Left ventricle myocardium inferior (tissue), 1 donor: ENCODE data around the gene CYBA. TPM values are rescaled to one million over a fixed set of nuclear protein-coding genes. Genes with fewer than 3 reads are reported as not detected.
A peak's percentile ranks its signal among the peaks of the same experiment; 100 is the strongest.
"Not testable (repeated sequence)": the region's sequence is repeated elsewhere in the genome, so short reads cannot be mapped to it uniquely, and the experiment has no call there.

Experiments
- DNase-seq: peaks from one replicate; pipeline ENCODE4 v3.0.0-alpha.2; 2020
- H3K27ac ChIP-seq: fragments of 200-600 bp; replicated peaks from 2 replicates; pipeline ENCODE4 v1.8.0; 2021
- H3K27me3 ChIP-seq: fragments of 200-600 bp; 2 replicates; pipeline ENCODE4 v1.8.0; 2021; ENCODE audit warnings: low read depth
- H3K36me3 ChIP-seq: fragments of 200-600 bp; 2 replicates; pipeline ENCODE4 v1.8.0; 2021
- H3K4me1 ChIP-seq: fragments of 200-600 bp; 2 replicates; pipeline ENCODE4 v1.8.0; 2021
- H3K4me3 ChIP-seq: fragments of 200-600 bp; 2 replicates; pipeline ENCODE4 v1.8.0; 2021; ENCODE audit warnings: mild to moderate bottlenecking, moderate library complexity
- H3K9me3 ChIP-seq: fragments of 200-600 bp; replicated peaks from 2 replicates; pipeline ENCODE4 v1.8.0; 2021
- intact Hi-C: fragments of 100-400 bp; cut with micrococcal nuclease; formaldehyde crosslinking; loops from one replicate; pipeline ENCODE4 v1.11.0; 2022
- total RNA-seq: library from RNA; stranded (reverse); fragmentation: NEBNext Ultra II Directional; extraction: Animal tissue kit (Norgen Biotek cat#: 25700); gene quantifications from one replicate; pipeline ENCODE4 v1.2.1, GENCODE V29; 2021
- TF ChIP-seq, protein P1 (sequence below): fragments of 200-600 bp; IDR thresholded peaks from 2 replicates; pipeline ENCODE4 v1.8.0; 2021; ENCODE audit warnings: antibody characterized with exemption, mild to moderate bottlenecking, borderline replicate concordance
- donor health status: DM: no; HTN: yes; CAD: no; lungs with severe emphysema.

Gene CYBA
- total RNA-seq, 1 donor from 2014 or later = 42.6 TPM

DNA sequence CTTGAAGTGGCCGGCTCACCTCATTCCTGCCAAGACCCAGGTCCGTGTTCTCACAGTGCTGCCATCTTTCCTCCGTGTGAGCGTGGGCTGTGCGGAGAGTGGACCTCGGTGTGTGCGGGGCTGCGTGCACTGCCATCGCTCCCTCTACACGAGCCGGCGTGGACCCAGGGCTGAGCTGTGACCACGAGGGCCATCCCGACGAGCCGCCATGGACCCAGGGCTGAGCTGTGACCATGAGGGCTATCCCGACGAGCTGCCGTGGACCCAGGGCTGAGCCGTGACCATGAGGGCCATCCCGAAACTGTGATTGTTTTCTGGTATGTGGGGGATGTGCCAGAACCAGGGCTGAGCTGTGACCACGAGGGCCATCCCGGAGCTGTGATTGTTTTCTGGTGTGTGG is 21.0 kb upstream of the CYBA start:
- H3K4me1 ChIP-seq = peaks cover 50% of the 10 kb centered on the region
- H3K27ac ChIP-seq = peak overlapping the region; percentile 87
- intact Hi-C loops = no loop called here
- TF ChIP-seq, protein P1, sequence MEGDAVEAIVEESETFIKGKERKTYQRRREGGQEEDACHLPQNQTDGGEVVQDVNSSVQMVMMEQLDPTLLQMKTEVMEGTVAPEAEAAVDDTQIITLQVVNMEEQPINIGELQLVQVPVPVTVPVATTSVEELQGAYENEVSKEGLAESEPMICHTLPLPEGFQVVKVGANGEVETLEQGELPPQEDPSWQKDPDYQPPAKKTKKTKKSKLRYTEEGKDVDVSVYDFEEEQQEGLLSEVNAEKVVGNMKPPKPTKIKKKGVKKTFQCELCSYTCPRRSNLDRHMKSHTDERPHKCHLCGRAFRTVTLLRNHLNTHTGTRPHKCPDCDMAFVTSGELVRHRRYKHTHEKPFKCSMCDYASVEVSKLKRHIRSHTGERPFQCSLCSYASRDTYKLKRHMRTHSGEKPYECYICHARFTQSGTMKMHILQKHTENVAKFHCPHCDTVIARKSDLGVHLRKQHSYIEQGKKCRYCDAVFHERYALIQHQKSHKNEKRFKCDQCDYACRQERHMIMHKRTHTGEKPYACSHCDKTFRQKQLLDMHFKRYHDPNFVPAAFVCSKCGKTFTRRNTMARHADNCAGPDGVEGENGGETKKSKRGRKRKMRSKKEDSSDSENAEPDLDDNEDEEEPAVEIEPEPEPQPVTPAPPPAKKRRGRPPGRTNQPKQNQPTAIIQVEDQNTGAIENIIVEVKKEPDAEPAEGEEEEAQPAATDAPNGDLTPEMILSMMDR = no peak
- no peak for DNase-seq
- no peaks in the 10 kb centered on the region for H3K36me3 ChIP-seq
- H3K4me3 ChIP-seq = no peak overlapping the region
- no peaks in the 10 kb centered on the region for H3K9me3 ChIP-seq
- no peaks in the 10 kb centered on the region for H3K27me3 ChIP-seq

- intact Hi-C loops = no loop called here
- Histone ChIP-seq H3K9me3 (no peaks in the 10 kb centered on the region), H3K4me1 (peaks cover 48% of the 10 kb centered on the region), H3K27me3 (no peaks in the 10 kb centered on the region), H3K27ac (no peak overlapping the region), H3K4me3 (no peak overlapping the region), H3K36me3 (no peaks in the 10 kb centered on the region)
- TF ChIP-seq, protein P1 = no peak
- DNase-seq = no peak
Measured at GRCh38 chr16:88669980-88670379, 19.1 kb upstream of the CYBA start.

DNA sequence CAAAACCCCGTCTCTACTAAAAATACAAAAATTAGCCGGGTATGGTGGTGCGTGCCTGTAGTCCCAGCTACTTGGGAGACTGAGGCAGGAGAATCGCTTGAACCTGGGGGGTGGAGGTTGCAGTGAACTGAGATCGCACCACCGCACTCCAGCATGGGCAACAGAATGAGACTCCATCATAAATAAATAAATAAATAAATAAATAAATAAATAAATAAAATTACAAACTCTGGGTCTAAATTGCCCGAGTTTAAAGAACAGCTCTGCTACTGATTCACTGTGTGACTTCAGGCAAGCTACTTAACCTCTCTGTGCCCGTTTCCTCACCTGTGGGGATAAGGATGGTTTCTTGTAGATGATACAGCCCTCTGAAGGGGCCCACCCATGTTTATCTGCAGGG is 18.6 kb upstream of the CYBA start:
- H3K27ac ChIP-seq, H3K27me3 ChIP-seq, DNase-seq, H3K36me3 ChIP-seq, H3K4me3 ChIP-seq, H3K9me3 ChIP-seq, intact Hi-C loops: not testable (repeated sequence)
- peaks cover 48% of the 10 kb centered on the region for H3K4me1 ChIP-seq

GRCh38 chr16:88667461-88667860 is 16.6 kb upstream of the CYBA start:
- Histone ChIP-seq H3K27me3 (no peaks in the 10 kb centered on the region), H3K9me3 (no peaks in the 10 kb centered on the region), H3K4me3 (no peak overlapping the region), H3K4me1 (peaks cover 48% of the 10 kb centered on the region), H3K36me3 (no peaks in the 10 kb centered on the region), H3K27ac (no peak overlapping the region)
- intact Hi-C loops = no loop called here
- TF ChIP-seq, protein P1 = no peak
- DNase-seq = no peak

DNA sequence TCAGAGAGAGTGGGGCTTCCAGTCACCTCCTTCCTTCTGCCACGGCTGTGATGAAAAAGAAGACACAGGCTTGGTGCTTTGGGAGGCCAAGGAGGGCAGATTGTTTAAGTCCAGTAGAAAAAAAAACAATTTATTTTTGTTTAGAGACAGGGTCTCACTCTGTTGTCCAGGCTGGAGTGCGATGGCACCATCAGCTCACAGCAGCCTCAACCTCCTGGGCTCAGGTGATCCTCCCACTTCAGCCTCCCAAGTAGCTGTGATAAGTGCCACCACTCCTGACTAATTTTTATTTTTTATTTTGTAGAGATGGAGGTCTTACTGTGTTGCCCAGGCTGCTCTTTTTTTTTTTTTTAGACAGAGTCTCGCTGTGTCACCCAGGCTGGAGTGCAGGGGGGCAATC is 14.7 kb upstream of the CYBA start:
- Histone ChIP-seq H3K27ac (peak overlapping the region; percentile 57), H3K27me3 (no peaks in the 10 kb centered on the region), H3K9me3 (no peaks in the 10 kb centered on the region), H3K36me3 (no peaks in the 10 kb centered on the region), H3K4me3 (no peak overlapping the region), H3K4me1 (peaks cover 48% of the 10 kb centered on the region)
- TF ChIP-seq, protein P1 = no peak
- intact Hi-C loops = no loop called here
- no peak for DNase-seq

- Histone ChIP-seq H3K27ac (peak overlapping the region; percentile 57), H3K36me3 (no peaks in the 10 kb centered on the region), H3K9me3 (no peaks in the 10 kb centered on the region), H3K4me1 (peaks cover 48% of the 10 kb centered on the region), H3K27me3 (no peaks in the 10 kb centered on the region), H3K4me3 (no peak overlapping the region)
- no peak for DNase-seq
- intact Hi-C loops = no loop called here
- TF ChIP-seq, protein P1 = no peak
Measured at GRCh38 chr16:88665148-88665547, 14.3 kb upstream of the CYBA start.
